ENCODE measurements around the gene SLC36A3.

Gene SLC36A3

GRCh38 chr5:151344088-151344487 lies 40.5 kb upstream of the SLC36A3 start:
- Histone ChIP-seq H3K27me3 (ENCODE audit: control insufficient read depth, low read length) (peaks cover 34% of the 10 kb centered on the region), H3K36me3 (ENCODE audit: control insufficient read depth, low read length) (no peaks in the 10 kb centered on the region), H3K4me1 (ENCODE audit: control insufficient read depth, low read length) (no peaks in the 10 kb centered on the region), H4K20me1 (ENCODE audit: control insufficient read depth, insufficient read depth, low read depth, low read length) (no peaks in the 10 kb centered on the region), H3K4me2 (ENCODE audit: low read length) (no peak overlapping the region), H3K79me2 (ENCODE audit: control insufficient read depth, low read length) (no peaks in the 10 kb centered on the region), H3K4me3 (ENCODE audit: low read length) (no peak overlapping the region), H3K9me2 (replicated peaks; ENCODE audit: control insufficient read depth, low read length) (no peaks in the 10 kb centered on the region), H3K27ac (ENCODE audit: low read depth, low read length) (no peak overlapping the region), H3F3A (ENCODE audit: control insufficient read depth, insufficient read depth) (no peaks in the 10 kb centered on the region), H3K9me3 (ENCODE audit: control insufficient read depth, insufficient read depth, low read length) (no peaks in the 10 kb centered on the region)
- TF ChIP-seq CTCF (IDR thresholded peaks at IDR 0.05; ENCODE audit: low read depth, low read length, poor library complexity, severe bottlenecking) (no peak), EZH2phosphoT487 (IDR thresholded peaks at IDR 0.05; ENCODE audit: borderline replicate concordance, low read length) (no peak)

GRCh38 chr5:151340004-151340403 lies 36.4 kb upstream of the SLC36A3 start:
- Histone ChIP-seq H3F3A (ENCODE audit: control insufficient read depth, insufficient read depth) (no peaks in the 10 kb centered on the region), H3K27ac (ENCODE audit: low read depth, low read length) (no peak overlapping the region), H3K4me1 (ENCODE audit: control insufficient read depth, low read length) (no peaks in the 10 kb centered on the region), H4K20me1 (ENCODE audit: control insufficient read depth, insufficient read depth, low read depth, low read length) (no peaks in the 10 kb centered on the region), H3K4me2 (ENCODE audit: low read length) (no peak overlapping the region), H3K4me3 (ENCODE audit: low read length) (no peak overlapping the region), H3K79me2 (ENCODE audit: control insufficient read depth, low read length) (no peaks in the 10 kb centered on the region), H3K27me3 (ENCODE audit: control insufficient read depth, low read length) (peaks cover 16% of the 10 kb centered on the region; the same call in 1 of the 2 replicates), H3K36me3 (ENCODE audit: control insufficient read depth, low read length) (no peaks in the 10 kb centered on the region), H3K9me2 (replicated peaks; ENCODE audit: control insufficient read depth, low read length) (no peaks in the 10 kb centered on the region), H3K9me3 (ENCODE audit: control insufficient read depth, insufficient read depth, low read length) (no peaks in the 10 kb centered on the region)
- TF ChIP-seq EZH2phosphoT487 (IDR thresholded peaks at IDR 0.05; ENCODE audit: borderline replicate concordance, low read length) (no peak), CTCF (IDR thresholded peaks at IDR 0.05; ENCODE audit: low read depth, low read length, poor library complexity, severe bottlenecking) (no peak)

- H3K36me3 ChIP-seq (ENCODE audit: control insufficient read depth, low read length): no peaks in the 10 kb centered on the region
- no peak overlapping the region for H3K4me2 ChIP-seq (ENCODE audit: low read length)
- H3K27me3 ChIP-seq (ENCODE audit: control insufficient read depth, low read length): peaks cover 12% of the 10 kb centered on the region; the same call in 1 of the 2 replicates
- H3F3A ChIP-seq (ENCODE audit: control insufficient read depth, insufficient read depth): no peaks in the 10 kb centered on the region
- TF ChIP-seq EZH2phosphoT487 (IDR thresholded peaks at IDR 0.05; ENCODE audit: borderline replicate concordance, low read length) (no peak), CTCF (IDR thresholded peaks at IDR 0.05; ENCODE audit: low read depth, low read length, poor library complexity, severe bottlenecking) (no peak)
- H3K9me3 ChIP-seq (ENCODE audit: control insufficient read depth, insufficient read depth, low read length): no peaks in the 10 kb centered on the region
- H3K79me2 ChIP-seq (ENCODE audit: control insufficient read depth, low read length): no peaks in the 10 kb centered on the region
- no peaks in the 10 kb centered on the region for H3K9me2 ChIP-seq (replicated peaks; ENCODE audit: control insufficient read depth, low read length)
- H3K27ac ChIP-seq (ENCODE audit: low read depth, low read length): no peak overlapping the region
- H4K20me1 ChIP-seq (ENCODE audit: control insufficient read depth, insufficient read depth, low read depth, low read length): no peaks in the 10 kb centered on the region
- H3K4me3 ChIP-seq (ENCODE audit: low read length): no peak overlapping the region
- H3K4me1 ChIP-seq (ENCODE audit: control insufficient read depth, low read length): no peaks in the 10 kb centered on the region
Observed at GRCh38 chr5:151338734-151339133, 35.2 kb upstream of the SLC36A3 start.
